GM19455 (cell line): Measurements from ENCODE around the gene HCK.

Source experiments
- ATAC-seq: cut with Tn5 transposase; IDR thresholded peaks from one replicate; pipeline ENCODE4 v1.9.1; 2021; ENCODE audit not compliant: unreplicated experiment

HCK gene

GRCh38 chr20:32125506-32125905 lies 73.5 kb downstream of the HCK start:
- ATAC-seq: no peak

- ATAC-seq: no peak
Measured at GRCh38 chr20:32126919-32127318, 74.9 kb downstream of the HCK start.

DNA sequence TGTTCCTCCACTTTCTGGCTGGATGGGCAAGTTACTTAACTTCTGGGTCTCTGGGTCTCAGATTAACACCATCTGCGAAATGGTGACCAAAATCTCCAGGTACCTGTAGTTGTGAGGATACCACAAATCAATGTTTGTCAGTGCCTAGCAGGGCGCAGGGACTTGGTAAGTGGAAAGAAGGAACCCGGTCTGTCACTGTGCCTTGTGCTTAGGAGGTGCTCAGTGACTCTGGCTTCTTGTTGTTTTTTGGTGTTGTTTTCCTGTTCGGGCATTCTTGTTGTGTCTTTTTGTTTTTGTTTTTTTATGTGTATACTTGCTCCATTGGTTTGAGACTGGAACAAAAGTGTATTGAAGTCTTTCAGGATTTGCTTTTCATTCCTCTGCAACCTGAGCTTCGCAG lies 75.3 kb downstream of the HCK start:
- ATAC-seq: no peak

- no peak for ATAC-seq
Measured at GRCh38 chr20:32128167-32128566, 76.1 kb downstream of the HCK start.

DNA sequence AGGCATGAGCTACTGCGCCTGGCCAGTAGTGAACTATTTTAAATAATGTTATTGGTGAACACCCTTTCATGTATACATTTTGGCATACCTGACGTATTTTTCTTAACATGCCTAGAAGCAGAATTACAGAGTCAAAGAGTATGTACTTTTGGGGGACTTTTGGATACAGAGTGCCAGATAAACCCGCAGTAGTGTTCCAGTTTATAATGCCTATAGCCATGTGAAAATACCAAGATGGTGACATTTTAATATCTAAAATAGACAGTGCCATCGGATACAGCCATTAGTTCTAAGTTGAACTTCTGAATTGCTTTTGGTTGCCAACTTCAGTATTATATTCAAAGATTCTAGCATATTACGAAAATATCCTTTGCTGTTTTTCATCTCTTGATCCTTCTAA lies 77.8 kb downstream of the HCK start:
- ATAC-seq: no peak

- ATAC-seq: no peak
Measured at GRCh38 chr20:32130352-32130751, 78.3 kb downstream of the HCK start.

- ATAC-seq: no peak
Measured at GRCh38 chr20:32130965-32131364, 78.9 kb downstream of the HCK start.

DNA sequence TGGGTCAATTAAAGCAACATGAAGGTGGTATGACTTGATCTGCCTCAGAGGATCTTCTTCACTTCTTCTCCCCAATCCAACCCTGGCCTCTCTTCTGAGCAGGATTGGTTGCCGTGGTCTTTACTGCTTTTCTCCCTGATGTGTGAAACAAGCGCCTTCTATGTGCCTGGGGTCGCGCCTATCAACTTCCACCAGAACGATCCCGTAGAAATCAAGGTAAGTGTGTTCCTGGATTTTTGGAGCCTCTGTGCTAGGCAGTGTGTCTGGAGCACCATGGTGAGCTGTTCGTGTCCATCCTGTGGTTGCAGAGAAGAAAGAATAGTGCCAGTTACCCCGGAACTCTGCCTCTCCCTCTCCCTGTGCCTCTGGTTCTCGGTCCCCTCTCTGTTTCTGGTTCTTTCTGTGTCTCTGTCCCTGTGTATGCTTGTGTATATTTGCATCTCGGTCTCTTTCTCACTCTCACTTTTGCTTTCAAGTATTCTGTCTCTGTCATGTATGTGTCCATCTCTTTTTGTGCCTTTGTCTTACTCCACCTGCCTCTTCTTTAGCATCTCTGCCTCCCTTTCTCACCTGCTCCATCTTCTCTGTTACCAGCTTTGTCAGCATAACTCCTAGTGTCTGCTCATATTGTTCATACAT lies 81.0 kb downstream of the HCK start:
- ATAC-seq: peak; percentile 91

GRCh38 chr20:32134026-32134425 lies 82.0 kb downstream of the HCK start:
- ATAC-seq: no peak

GRCh38 chr20:32135983-32136515 lies 84.0 kb downstream of the HCK start:
- ATAC-seq: no peak

DNA sequence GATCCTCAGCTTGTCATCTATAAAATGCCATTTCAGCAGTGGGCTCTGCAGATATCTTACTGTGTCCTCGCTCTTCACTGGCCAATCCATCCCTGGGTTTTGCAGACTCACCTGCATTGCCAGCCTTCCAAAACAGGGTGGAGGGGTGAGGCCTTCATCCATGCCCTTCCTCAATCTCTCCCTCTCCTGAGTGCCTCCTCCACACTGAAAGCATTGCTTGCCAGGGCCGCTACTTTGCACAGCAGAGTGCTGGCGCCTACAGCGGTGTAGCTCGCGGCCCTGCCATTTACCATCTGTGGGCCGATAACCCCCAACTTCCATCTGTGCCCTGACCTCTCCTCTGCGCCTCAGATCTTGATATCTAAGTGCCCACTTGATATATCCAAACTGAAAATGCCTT lies 86.9 kb downstream of the HCK start:
- ATAC-seq: no peak

DNA sequence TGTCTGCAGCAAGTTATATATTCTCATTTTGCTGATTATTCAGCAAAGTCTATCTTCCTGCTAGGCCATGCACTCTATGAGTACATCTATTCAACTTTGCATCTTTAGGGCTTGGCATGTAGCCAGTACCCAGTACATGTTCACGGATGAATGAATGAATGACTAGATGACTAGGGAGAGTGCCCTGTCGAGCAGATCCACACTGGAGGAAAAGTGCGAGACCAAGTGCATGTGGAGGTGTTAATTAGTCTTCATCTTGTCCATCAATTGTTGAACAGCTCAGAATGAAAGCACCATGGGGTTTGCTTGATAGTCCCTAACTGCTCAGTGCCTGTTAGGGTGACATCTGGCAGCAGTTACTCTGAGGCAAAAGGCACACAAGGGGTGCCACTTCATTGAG lies 87.9 kb downstream of the HCK start:
- ATAC-seq: no peak

- ATAC-seq: no peak
Measured at GRCh38 chr20:32140603-32141002, 88.6 kb downstream of the HCK start.

- no peak for ATAC-seq
Measured at GRCh38 chr20:32141465-32141980, 89.5 kb downstream of the HCK start.

DNA sequence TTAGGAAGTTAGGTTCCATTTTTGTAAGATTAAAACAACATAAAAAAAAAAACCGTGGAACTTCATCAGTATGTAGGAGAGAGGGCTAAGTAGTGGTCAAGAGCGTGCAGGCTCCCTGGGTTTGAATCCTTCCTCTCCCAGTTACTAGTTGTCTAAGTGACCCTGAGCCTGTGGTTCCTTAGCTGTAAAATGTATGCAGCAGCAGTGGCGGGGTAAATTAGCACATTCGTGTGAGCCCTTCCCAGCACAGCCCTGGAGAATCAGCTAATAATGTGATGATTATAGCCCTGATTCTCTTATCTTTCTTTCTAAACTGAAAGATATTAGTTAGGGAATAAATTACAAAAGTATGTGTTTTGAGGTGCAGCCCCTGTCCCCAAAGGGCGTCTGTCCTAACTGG lies 90.0 kb downstream of the HCK start:
- ATAC-seq: no peak

GRCh38 chr20:32142991-32143390 lies 90.9 kb downstream of the HCK start:
- ATAC-seq: no peak

- ATAC-seq: no peak
Measured at GRCh38 chr20:32144898-32145662, 93.0 kb downstream of the HCK start.

DNA sequence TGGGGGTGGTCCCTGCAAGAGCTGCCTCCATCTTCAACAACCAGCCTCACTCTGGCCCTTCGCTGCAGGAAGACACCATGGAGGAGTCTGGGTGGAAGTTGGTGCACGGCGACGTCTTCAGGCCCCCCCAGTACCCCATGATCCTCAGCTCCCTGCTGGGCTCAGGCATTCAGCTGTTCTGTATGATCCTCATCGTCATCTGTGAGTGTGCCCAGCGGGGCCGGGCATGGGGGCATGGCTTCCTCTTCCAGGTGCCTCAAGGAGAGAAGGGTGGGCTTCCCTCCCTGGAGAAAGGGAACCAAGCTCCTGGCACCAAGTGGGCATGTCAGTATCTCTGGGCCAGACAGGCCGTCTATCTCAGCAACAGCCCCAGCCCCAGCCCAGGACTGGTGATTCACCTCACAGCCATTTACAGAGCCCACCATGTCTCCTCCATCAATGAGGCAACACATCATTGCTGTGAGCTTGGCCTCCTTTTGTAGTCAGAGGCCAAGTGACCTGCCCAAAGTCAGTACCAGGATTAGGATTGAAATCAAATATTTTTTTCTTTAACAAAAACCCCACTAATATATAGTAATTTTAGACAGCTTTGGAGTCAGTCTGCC lies 97.6 kb downstream of the HCK start:
- no peak for ATAC-seq

- ATAC-seq: no peak
Measured at GRCh38 chr20:32150291-32150848, 98.3 kb downstream of the HCK start.
